Muscle layer of colon (tissue), 2 donors: Measurements from ENCODE around the gene PPP1R14B.

Source experiments
- H3K27ac ChIP-seq: one replicate; pipeline ENCODE4 v1.7.0; 2013; ENCODE audit warnings: low read depth, mild to moderate bottlenecking, low read length, moderate library complexity
- H3K27me3 ChIP-seq, 2 donors: one replicate each; pipeline ENCODE4 v1.7.0; 2013; ENCODE audit warnings: low read length in 2 of 2, mild to moderate bottlenecking in 2 of 2; ENCODE audit not compliant: insufficient read depth in 2 of 2, control insufficient read depth in 1 of 2
- H3K36me3 ChIP-seq: one replicate; pipeline ENCODE4 v1.7.0; 2013; ENCODE audit warnings: mild to moderate bottlenecking, low read length; ENCODE audit not compliant: insufficient read depth
- H3K4me1 ChIP-seq: one replicate; pipeline ENCODE4 v1.7.0; 2013; ENCODE audit warnings: mild to moderate bottlenecking, low read length; ENCODE audit not compliant: insufficient read depth
- H3K4me3 ChIP-seq, 2 donors: one replicate each; pipeline ENCODE4 v1.7.0; 2013; ENCODE audit warnings: low read length in 2 of 2, low read depth in 1 of 2, mild to moderate bottlenecking in 1 of 2, moderate library complexity in 1 of 2
- H3K9ac ChIP-seq: one replicate; pipeline ENCODE4 v1.7.0; 2013; ENCODE audit warnings: low read length
- H3K9me3 ChIP-seq: one replicate; pipeline ENCODE4 v1.7.0; 2013; ENCODE audit warnings: mild to moderate bottlenecking, low read length
- donor health status: abdominal sarcoma.
- donor health status: Adenocarcinoma of cecum.

PPP1R14B gene

GRCh38 chr11:64196626-64197025 lies 50.1 kb downstream of the PPP1R14B start:
- no peaks in the 10 kb centered on the region for H3K27me3 ChIP-seq
- H3K9me3 ChIP-seq, result no peaks in the 10 kb centered on the region
- H3K4me1 ChIP-seq, result no peaks in the 10 kb centered on the region
- peaks cover 80% of the 10 kb centered on the region for H3K36me3 ChIP-seq
- no peak overlapping the region for H3K9ac ChIP-seq
- H3K4me3 ChIP-seq, result no peak overlapping the region
- no peak overlapping the region for H3K27ac ChIP-seq
